ENCODE results near the gene TMEM45B. TPM values are rescaled to one million over a fixed set of nuclear protein-coding genes. Genes with fewer than 3 reads are reported as not detected.

Gene TMEM45B
- total and polyA plus RNA-seq, 2 experiments from 2014 or later, result 0.11 to 0.38 TPM

DNA sequence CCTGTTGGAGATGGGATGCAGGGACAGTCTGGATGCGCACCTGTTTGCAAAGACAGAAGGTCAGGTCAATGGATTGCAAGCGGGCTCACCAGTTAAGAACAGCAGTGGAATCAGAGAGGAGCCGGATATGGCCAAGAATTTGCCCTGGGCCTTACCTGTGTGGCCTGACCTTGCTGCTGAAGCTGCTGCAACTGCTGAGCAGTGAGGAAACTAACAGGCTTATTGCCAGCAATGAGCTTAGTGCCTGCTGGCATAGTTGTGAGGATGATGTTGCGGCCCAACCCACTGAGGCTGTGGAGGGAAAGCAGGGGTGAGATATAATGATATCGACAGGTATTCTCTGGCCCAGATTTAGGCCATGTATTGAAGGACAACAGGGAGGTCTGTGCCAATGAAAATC is 49.2 kb downstream of the TMEM45B start:
- Histone ChIP-seq H3K9me2 (ENCODE audit: insufficient read depth) (no peaks in the 10 kb centered on the region), H3K79me2 (replicated peaks; ENCODE audit: insufficient read depth) (no peaks in the 10 kb centered on the region), H3K27ac (ENCODE audit: low read depth) (no peak overlapping the region), H3K4me3 (no peak overlapping the region), H3F3A (replicated peaks; ENCODE audit: low read depth) (no peaks in the 10 kb centered on the region), H2AFZ (no peak overlapping the region), H3K27me3 (ENCODE audit: insufficient read depth) (no peaks in the 10 kb centered on the region), H4K20me1 (replicated peaks; ENCODE audit: insufficient read depth) (no peaks in the 10 kb centered on the region), H3K36me3 (ENCODE audit: insufficient read depth) (peaks cover 45% of the 10 kb centered on the region), H3K4me2 (no peak overlapping the region), H3K4me1 (ENCODE audit: insufficient read depth) (peaks cover 5% of the 10 kb centered on the region)
- Mint-ChIP-seq H3K4me3 (no peak overlapping the region), H3K27ac (no peak overlapping the region), H3K4me1 (peaks cover 10% of the 10 kb centered on the region), H3K36me3 (ENCODE audit: low read depth) (peaks cover 80% of the 10 kb centered on the region), H3K27me3 (ENCODE audit: insufficient read depth, low read depth, poor library complexity) (peaks cover 3% of the 10 kb centered on the region), H3K9me3 (no peaks in the 10 kb centered on the region; the same call in 2 of the 3 replicates)
- DNase-seq (ENCODE audit: low spot score) (no peak), ATAC-seq (no peak)
- TF ChIP-seq CREB1 (CRISPR knock-in tag; IDR thresholded peaks at IDR 0.05; ENCODE audit: low read depth) (no peak), EZH2 (IDR thresholded peaks at IDR 0.05; ENCODE audit: low read depth, unreplicated experiment) (no peak), NANOG (IDR thresholded peaks at IDR 0.05; ENCODE audit: borderline replicate concordance) (no peak), ZNF114 (CRISPR knock-in tag; IDR thresholded peaks at IDR 0.05) (no peak), STAT1 (IDR thresholded peaks at IDR 0.05; ENCODE audit: unreplicated experiment) (no peak), POLR2AphosphoS5 (IDR thresholded peaks at IDR 0.05; ENCODE audit: low read depth) (no peak)
- TF ChIP-seq, protein P1, sequence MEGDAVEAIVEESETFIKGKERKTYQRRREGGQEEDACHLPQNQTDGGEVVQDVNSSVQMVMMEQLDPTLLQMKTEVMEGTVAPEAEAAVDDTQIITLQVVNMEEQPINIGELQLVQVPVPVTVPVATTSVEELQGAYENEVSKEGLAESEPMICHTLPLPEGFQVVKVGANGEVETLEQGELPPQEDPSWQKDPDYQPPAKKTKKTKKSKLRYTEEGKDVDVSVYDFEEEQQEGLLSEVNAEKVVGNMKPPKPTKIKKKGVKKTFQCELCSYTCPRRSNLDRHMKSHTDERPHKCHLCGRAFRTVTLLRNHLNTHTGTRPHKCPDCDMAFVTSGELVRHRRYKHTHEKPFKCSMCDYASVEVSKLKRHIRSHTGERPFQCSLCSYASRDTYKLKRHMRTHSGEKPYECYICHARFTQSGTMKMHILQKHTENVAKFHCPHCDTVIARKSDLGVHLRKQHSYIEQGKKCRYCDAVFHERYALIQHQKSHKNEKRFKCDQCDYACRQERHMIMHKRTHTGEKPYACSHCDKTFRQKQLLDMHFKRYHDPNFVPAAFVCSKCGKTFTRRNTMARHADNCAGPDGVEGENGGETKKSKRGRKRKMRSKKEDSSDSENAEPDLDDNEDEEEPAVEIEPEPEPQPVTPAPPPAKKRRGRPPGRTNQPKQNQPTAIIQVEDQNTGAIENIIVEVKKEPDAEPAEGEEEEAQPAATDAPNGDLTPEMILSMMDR (conservative IDR thresholded peaks at IDR 0.05; ENCODE audit: low read depth in 2 of 2), result no peak
- TF ChIP-seq, protein P2, sequence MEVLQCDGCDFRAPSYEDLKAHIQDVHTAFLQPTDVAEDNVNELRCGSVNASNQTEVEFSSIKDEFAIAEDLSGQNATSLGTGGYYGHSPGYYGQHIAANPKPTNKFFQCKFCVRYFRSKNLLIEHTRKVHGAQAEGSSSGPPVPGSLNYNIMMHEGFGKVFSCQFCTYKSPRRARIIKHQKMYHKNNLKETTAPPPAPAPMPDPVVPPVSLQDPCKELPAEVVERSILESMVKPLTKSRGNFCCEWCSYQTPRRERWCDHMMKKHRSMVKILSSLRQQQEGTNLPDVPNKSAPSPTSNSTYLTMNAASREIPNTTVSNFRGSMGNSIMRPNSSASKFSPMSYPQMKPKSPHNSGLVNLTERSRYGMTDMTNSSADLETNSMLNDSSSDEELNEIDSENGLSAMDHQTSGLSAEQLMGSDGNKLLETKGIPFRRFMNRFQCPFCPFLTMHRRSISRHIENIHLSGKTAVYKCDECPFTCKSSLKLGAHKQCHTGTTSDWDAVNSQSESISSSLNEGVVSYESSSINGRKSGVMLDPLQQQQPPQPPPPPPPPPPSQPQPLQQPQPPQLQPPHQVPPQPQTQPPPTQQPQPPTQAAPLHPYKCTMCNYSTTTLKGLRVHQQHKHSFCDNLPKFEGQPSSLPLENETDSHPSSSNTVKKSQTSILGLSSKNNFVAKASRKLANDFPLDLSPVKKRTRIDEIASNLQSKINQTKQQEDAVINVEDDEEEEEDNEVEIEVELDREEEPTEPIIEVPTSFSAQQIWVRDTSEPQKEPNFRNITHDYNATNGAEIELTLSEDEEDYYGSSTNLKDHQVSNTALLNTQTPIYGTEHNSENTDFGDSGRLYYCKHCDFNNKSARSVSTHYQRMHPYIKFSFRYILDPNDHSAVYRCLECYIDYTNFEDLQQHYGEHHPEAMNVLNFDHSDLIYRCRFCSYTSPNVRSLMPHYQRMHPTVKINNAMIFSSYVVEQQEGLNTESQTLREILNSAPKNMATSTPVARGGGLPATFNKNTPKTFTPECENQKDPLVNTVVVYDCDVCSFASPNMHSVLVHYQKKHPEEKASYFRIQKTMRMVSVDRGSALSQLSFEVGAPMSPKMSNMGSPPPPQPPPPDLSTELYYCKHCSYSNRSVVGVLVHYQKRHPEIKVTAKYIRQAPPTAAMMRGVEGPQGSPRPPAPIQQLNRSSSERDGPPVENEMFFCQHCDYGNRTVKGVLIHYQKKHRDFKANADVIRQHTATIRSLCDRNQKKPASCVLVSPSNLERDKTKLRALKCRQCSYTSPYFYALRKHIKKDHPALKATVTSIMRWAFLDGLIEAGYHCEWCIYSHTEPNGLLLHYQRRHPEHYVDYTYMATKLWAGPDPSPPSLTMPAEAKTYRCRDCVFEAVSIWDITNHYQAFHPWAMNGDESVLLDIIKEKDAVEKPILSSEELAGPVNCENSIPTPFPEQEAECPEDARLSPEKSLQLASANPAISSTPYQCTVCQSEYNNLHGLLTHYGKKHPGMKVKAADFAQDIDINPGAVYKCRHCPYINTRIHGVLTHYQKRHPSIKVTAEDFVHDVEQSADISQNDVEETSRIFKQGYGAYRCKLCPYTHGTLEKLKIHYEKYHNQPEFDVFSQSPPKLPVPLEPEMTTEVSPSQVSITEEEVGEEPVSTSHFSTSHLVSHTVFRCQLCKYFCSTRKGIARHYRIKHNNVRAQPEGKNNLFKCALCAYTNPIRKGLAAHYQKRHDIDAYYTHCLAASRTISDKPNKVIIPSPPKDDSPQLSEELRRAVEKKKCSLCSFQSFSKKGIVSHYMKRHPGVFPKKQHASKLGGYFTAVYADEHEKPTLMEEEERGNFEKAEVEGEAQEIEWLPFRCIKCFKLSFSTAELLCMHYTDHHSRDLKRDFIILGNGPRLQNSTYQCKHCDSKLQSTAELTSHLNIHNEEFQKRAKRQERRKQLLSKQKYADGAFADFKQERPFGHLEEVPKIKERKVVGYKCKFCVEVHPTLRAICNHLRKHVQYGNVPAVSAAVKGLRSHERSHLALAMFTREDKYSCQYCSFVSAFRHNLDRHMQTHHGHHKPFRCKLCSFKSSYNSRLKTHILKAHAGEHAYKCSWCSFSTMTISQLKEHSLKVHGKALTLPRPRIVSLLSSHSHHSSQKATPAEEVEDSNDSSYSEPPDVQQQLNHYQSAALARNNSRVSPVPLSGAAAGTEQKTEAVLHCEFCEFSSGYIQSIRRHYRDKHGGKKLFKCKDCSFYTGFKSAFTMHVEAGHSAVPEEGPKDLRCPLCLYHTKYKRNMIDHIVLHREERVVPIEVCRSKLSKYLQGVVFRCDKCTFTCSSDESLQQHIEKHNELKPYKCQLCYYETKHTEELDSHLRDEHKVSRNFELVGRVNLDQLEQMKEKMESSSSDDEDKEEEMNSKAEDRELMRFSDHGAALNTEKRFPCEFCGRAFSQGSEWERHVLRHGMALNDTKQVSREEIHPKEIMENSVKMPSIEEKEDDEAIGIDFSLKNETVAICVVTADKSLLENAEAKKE (CRISPR knock-in tag; IDR thresholded peaks at IDR 0.05), result no peak
- TF ChIP-seq, protein P3, sequence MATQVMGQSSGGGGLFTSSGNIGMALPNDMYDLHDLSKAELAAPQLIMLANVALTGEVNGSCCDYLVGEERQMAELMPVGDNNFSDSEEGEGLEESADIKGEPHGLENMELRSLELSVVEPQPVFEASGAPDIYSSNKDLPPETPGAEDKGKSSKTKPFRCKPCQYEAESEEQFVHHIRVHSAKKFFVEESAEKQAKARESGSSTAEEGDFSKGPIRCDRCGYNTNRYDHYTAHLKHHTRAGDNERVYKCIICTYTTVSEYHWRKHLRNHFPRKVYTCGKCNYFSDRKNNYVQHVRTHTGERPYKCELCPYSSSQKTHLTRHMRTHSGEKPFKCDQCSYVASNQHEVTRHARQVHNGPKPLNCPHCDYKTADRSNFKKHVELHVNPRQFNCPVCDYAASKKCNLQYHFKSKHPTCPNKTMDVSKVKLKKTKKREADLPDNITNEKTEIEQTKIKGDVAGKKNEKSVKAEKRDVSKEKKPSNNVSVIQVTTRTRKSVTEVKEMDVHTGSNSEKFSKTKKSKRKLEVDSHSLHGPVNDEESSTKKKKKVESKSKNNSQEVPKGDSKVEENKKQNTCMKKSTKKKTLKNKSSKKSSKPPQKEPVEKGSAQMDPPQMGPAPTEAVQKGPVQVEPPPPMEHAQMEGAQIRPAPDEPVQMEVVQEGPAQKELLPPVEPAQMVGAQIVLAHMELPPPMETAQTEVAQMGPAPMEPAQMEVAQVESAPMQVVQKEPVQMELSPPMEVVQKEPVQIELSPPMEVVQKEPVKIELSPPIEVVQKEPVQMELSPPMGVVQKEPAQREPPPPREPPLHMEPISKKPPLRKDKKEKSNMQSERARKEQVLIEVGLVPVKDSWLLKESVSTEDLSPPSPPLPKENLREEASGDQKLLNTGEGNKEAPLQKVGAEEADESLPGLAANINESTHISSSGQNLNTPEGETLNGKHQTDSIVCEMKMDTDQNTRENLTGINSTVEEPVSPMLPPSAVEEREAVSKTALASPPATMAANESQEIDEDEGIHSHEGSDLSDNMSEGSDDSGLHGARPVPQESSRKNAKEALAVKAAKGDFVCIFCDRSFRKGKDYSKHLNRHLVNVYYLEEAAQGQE (IDR thresholded peaks at IDR 0.05; ENCODE audit: unreplicated experiment), result no peak
- TF ChIP-seq, protein P4, sequence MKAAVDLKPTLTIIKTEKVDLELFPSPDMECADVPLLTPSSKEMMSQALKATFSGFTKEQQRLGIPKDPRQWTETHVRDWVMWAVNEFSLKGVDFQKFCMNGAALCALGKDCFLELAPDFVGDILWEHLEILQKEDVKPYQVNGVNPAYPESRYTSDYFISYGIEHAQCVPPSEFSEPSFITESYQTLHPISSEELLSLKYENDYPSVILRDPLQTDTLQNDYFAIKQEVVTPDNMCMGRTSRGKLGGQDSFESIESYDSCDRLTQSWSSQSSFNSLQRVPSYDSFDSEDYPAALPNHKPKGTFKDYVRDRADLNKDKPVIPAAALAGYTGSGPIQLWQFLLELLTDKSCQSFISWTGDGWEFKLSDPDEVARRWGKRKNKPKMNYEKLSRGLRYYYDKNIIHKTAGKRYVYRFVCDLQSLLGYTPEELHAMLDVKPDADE (IDR thresholded peaks at IDR 0.05), result no peak

All from GM23338 (cell line).